Gastrocnemius medialis (tissue), 4 donors: ENCODE data around the gene HIVEP3. TPM values are rescaled to one million over a fixed set of nuclear protein-coding genes. Genes with fewer than 3 reads are reported as not detected.

Source experiments
- ATAC-seq, 2 donors: fragments of 150-250 bp; one replicate each; pipeline ENCODE4 v1.9.1; 2016
- DNase-seq, 2 donors: peaks; one replicate each; pipeline ENCODE4 v3.0.0-alpha.2; 2019
- H3K27ac ChIP-seq, 4 donors: fragments of 200-600 bp; sonication (generic); 1 replicate in 1 of 4; 2 replicates in 3 of 4; pipeline ENCODE4 v1.5.1; 2016 to 2018; ENCODE audit warnings: mild to moderate bottlenecking in 2 of 4, moderate library complexity in 1 of 4
- H3K27me3 ChIP-seq, 3 donors: fragments of 200-600 bp; sonication (generic) in 2 of 3; 1 replicate in 1 of 3; 2 replicates in 2 of 3; pipeline versions ENCODE4 v1.5.1 to v1.6.0; 2016 to 2019; ENCODE audit warnings: mild to moderate bottlenecking in 1 of 3, moderate library complexity in 1 of 3
- H3K36me3 ChIP-seq, 2 donors: fragments of 200-600 bp; sonication (generic) in 1 of 2; one replicate each; pipeline ENCODE4 v1.5.1; 2017 to 2018
- H3K4me1 ChIP-seq, 2 donors: fragments of 200-600 bp; sonication (generic) in 1 of 2; one replicate each; pipeline ENCODE4 v1.5.1; 2016 to 2017; ENCODE audit warnings: mild to moderate bottlenecking in 2 of 2
- H3K4me3 ChIP-seq, 4 donors: fragments of 200-600 bp; sonication (generic) in 3 of 4; 1 replicate in 1 of 4; 2 replicates in 3 of 4; pipeline ENCODE4 v1.5.1; 2016 to 2019; ENCODE audit warnings: mild to moderate bottlenecking in 2 of 4
- H3K9me3 ChIP-seq, 3 donors: fragments of 200-600 bp; sonication (generic) in 2 of 3; 1 replicate in 1 of 3; 2 replicates in 2 of 3; pipeline ENCODE4 v1.5.1; 2016 to 2019
- CTCF ChIP-seq, 5 experiments: fragments of 450-650 bp in 3 of 5; fragments of 200-600 bp in 2 of 5; sonication (generic) in 2 of 5; IDR thresholded peaks in 4 of 5; conservative IDR thresholded peaks in 1 of 5; 1 replicate in 4 of 5; 2 replicates in 1 of 5; pipeline ENCODE4 v1.5.1; 2016 to 2019; ENCODE audit warnings: antibody characterized with exemption in 5 of 5, mild to moderate bottlenecking in 3 of 5, moderate library complexity in 3 of 5
- POLR2A ChIP-seq, 2 donors: fragments of 450-650 bp; IDR thresholded peaks; one replicate each; pipeline ENCODE4 v1.6.1; 2017; ENCODE audit warnings: antibody characterized with exemption in 2 of 2, mild to moderate bottlenecking in 2 of 2, moderate library complexity in 2 of 2
- in situ Hi-C, 4 donors: fragments of 200-750 bp; cut with MboI; loops; one replicate each; pipeline versions ENCODE4 v1.15.0 to v1.8.0; 2017; ENCODE audit warnings: low sequenced_read_pairs in 4 of 4
- intact Hi-C: fragments of 100-400 bp; cut with DNase I; formaldehyde crosslinking; loops from one replicate; pipeline ENCODE4 v1.15.1; 2023; ENCODE audit warnings: low total_unique reads
- total RNA-seq, 4 donors: library from RNA; depleted of rRNA; stranded (reverse); fragments of >200 nt; gene quantifications; one replicate each; pipeline versions ENCODE4 v1.1.0 to v1.2.3, GENCODE V29; 2016

HIVEP3 gene
- total RNA-seq, 4 donors from 2014 or later, result 0.80 to 1.8 (median 1.3) TPM

DNA sequence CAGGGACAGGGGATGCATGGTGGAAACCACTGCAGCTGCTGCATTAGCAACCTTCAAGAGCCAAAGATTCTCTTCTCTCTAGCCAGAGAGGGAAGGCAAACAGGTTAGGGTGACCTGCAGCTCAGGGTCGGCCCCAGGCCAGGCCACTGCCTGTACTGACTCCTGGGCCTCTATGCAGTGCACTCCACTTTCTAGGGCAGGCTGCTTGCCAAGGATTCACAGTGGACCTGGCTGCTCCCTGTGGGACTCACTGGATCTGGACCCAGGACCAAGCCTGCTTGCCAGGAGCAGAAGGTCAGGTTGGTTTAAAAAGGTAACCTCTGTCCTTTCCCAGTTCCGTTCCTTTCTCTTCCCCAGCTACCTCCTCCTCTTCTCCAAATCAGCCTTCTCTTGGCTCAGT is 52.4 kb downstream of the HIVEP3 start:
- ATAC-seq (no peak), DNase-seq (no peak)
- no peak overlapping the region for H3K4me3 ChIP-seq
- intact Hi-C loops, result no loop called here
- no peak overlapping the region for H3K27ac ChIP-seq
- no peak for TF ChIP-seq CTCF (IDR thresholded peaks at IDR 0.05 in 4 of 5, conservative IDR thresholded peaks at IDR 0.05 in 1 of 5)
- no peak for TF ChIP-seq POLR2A (IDR thresholded peaks at IDR 0.05)
- H3K9me3 ChIP-seq, result no peaks in the 10 kb centered on the region
- peaks cover 7 to 8% of the 10 kb centered on the region in 2 donors for H3K4me1 ChIP-seq
- in situ Hi-C loops, result no loop called here
- H3K36me3 ChIP-seq, result no peaks in the 10 kb centered on the region
- H3K27me3 ChIP-seq, result no peaks in the 10 kb centered on the region

DNA sequence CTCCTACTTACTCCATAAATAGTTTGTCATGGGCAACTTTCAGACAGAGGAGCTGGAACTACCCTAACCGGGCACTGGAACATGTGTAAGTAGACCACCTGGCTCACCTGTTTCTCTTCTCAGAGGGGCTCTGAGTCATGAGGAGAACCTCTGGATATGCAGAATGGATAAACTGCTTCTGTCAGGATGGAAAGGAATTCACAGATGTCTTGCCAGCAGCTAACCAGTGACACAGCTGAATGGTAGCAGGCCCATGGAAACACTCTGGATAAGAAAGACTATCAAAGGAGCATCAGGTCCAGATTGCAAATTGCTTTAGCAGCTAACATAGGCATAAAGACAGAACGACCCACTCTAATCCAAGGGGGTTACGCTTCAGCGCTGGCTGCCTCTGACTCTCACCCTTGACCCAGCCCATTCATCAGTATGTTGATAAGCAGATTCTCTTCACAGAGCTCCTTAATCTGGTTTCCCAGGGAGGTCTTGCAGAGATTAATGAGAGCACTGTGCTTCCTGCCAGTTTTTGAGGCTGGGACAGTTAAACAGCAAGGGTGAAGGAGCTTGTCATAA is 54.2 kb downstream of the HIVEP3 start:
- no peaks in the 10 kb centered on the region for H3K27me3 ChIP-seq
- H3K9me3 ChIP-seq, result no peaks in the 10 kb centered on the region
- H3K4me3 ChIP-seq, result no peak overlapping the region
- in situ Hi-C loops (no loop called here), intact Hi-C loops (no loop called here)
- no peak for ATAC-seq
- TF ChIP-seq POLR2A (IDR thresholded peaks at IDR 0.05) (no peak), CTCF (IDR thresholded peaks at IDR 0.05 in 4 of 5, conservative IDR thresholded peaks at IDR 0.05 in 1 of 5) (no peak)
- DNase-seq, result no peak
- H3K27ac ChIP-seq, result no peak overlapping the region
- no peaks in the 10 kb centered on the region for H3K36me3 ChIP-seq
- peaks cover 8 to 14% of the 10 kb centered on the region in 2 donors for H3K4me1 ChIP-seq

GRCh38 chr1:41863718-41864117 is 55.0 kb downstream of the HIVEP3 start:
- intact Hi-C loops, result no loop called here
- Histone ChIP-seq H3K36me3 (no peaks in the 10 kb centered on the region), H3K27ac (no peak overlapping the region)

GRCh38 chr1:41862384-41863221 is 56.1 kb downstream of the HIVEP3 start:
- in situ Hi-C loops, result no loop called here
- ATAC-seq (no peak), DNase-seq (no peak)
- Histone ChIP-seq H3K36me3 (no peaks in the 10 kb centered on the region), H3K4me1 (peaks cover 8 to 14% of the 10 kb centered on the region in 2 donors), H3K27ac (no peak overlapping the region), H3K27me3 (no peaks in the 10 kb centered on the region), H3K4me3 (no peak overlapping the region), H3K9me3 (no peaks in the 10 kb centered on the region)
- intact Hi-C loops, result no loop called here
- no peak for TF ChIP-seq CTCF (IDR thresholded peaks at IDR 0.05 in 4 of 5, conservative IDR thresholded peaks at IDR 0.05 in 1 of 5)
- TF ChIP-seq POLR2A (IDR thresholded peaks at IDR 0.05), result no peak

More at GRCh38 chr1:41863718-41864117, 55.0 kb downstream of the HIVEP3 start:
- peaks cover 8 to 14% of the 10 kb centered on the region in 2 donors for H3K4me1 ChIP-seq
- in situ Hi-C loops, result no loop called here
- H3K4me3 ChIP-seq, result no peak overlapping the region
- DNase-seq, result no peak
- no peaks in the 10 kb centered on the region for H3K27me3 ChIP-seq
- no peak for ATAC-seq
- no peaks in the 10 kb centered on the region for H3K9me3 ChIP-seq
- TF ChIP-seq CTCF (IDR thresholded peaks at IDR 0.05 in 4 of 5, conservative IDR thresholded peaks at IDR 0.05 in 1 of 5) (no peak), POLR2A (IDR thresholded peaks at IDR 0.05) (no peak)
